ENCODE data around the gene ELP5. TPM values are rescaled to one million over a fixed set of nuclear protein-coding genes. Genes with fewer than 3 reads are reported as not detected.

ELP5 gene
- total RNA-seq, 2 donors from 2014 or later = 34.4 to 77.9 TPM

- no peaks in the 10 kb centered on the region for H3K9me3 ChIP-seq
- peak overlapping the region; percentile 87 to 96 for H3K9ac ChIP-seq (ENCODE audit: low read depth in 2 of 2, low read length in 2 of 2)
- no peaks in the 10 kb centered on the region for H3K36me3 ChIP-seq
- DNase-seq = peak; percentile 98
- peak overlapping the region; percentile 93 for H3K27ac ChIP-seq
- TF ChIP-seq CTCF (IDR thresholded peaks at IDR 0.05) = no peak
- no peaks in the 10 kb centered on the region for H3K4me1 ChIP-seq
- intact Hi-C loops (cut with DNase I) = loop anchor here (5.0 kb wide), 1 partner anchor 34 kb away; no protein-coding TSS in a partner anchor
- H3K27me3 ChIP-seq = no peaks in the 10 kb centered on the region
- peak overlapping the region; percentile 77 for H3K4me3 ChIP-seq
Measured at GRCh38 chr17:7262935-7263800, 11.2 kb downstream of the ELP5 start.

- no peaks in the 10 kb centered on the region for H3K27me3 ChIP-seq
- no peaks in the 10 kb centered on the region for H3K4me1 ChIP-seq
- H3K9me3 ChIP-seq = no peaks in the 10 kb centered on the region
- peak overlapping the region in 1 of 2 donors; percentile 96 for H3K9ac ChIP-seq (ENCODE audit: low read depth in 2 of 2, low read length in 2 of 2)
- peak; percentile 76 for DNase-seq
- no peak for TF ChIP-seq CTCF (IDR thresholded peaks at IDR 0.05)
- H3K27ac ChIP-seq = peak overlapping the region; percentile 93
- H3K4me3 ChIP-seq = peak overlapping the region; percentile 77
- no peaks in the 10 kb centered on the region for H3K36me3 ChIP-seq
- intact Hi-C loops (cut with DNase I) = loop anchor here (5.0 kb wide), 1 partner anchor 34 kb away; no protein-coding TSS in a partner anchor
Measured at GRCh38 chr17:7263801-7264078, 11.7 kb downstream of the ELP5 start.

- H3K9ac ChIP-seq (ENCODE audit: low read depth in 2 of 2, low read length in 2 of 2) = no peak overlapping the region
- intact Hi-C loops (cut with DNase I) = no loop called here
- no peaks in the 10 kb centered on the region for H3K4me1 ChIP-seq
Measured at GRCh38 chr17:7266784-7267183, 14.8 kb downstream of the ELP5 start.

GRCh38 chr17:7279448-7279847, 27.4 kb downstream of the ELP5 start:
- TF ChIP-seq CTCF (IDR thresholded peaks at IDR 0.05) = no peak
- Histone ChIP-seq H3K27ac (peak overlapping the region; percentile 76), H3K9ac (ENCODE audit: low read depth in 2 of 2, low read length in 2 of 2) (peak overlapping the region in 1 of 2 donors; percentile 89), H3K27me3 (peaks cover 8% of the 10 kb centered on the region), H3K4me3 (no peak overlapping the region), H3K4me1 (peaks cover 14% of the 10 kb centered on the region), H3K9me3 (no peaks in the 10 kb centered on the region), H3K36me3 (no peaks in the 10 kb centered on the region)
- intact Hi-C loops (cut with DNase I) = no loop called here
- DNase-seq = peak; percentile 71

More at GRCh38 chr17:7266784-7267183, 14.8 kb downstream of the ELP5 start:
- DNase-seq = no peak
- Histone ChIP-seq H3K27me3 (no peaks in the 10 kb centered on the region), H3K4me3 (no peak overlapping the region), H3K36me3 (no peaks in the 10 kb centered on the region), H3K9me3 (no peaks in the 10 kb centered on the region), H3K27ac (peak overlapping the region; percentile 8)
- TF ChIP-seq CTCF (IDR thresholded peaks at IDR 0.05) = no peak

GRCh38 chr17:7280519-7281073, 28.6 kb downstream of the ELP5 start:
- Histone ChIP-seq H3K4me1 (peaks cover 14% of the 10 kb centered on the region), H3K9me3 (no peaks in the 10 kb centered on the region), H3K9ac (ENCODE audit: low read depth in 2 of 2, low read length in 2 of 2) (peak overlapping the region; percentile 57 to 89), H3K4me3 (peak overlapping the region; percentile 39), H3K27me3 (peaks cover 8% of the 10 kb centered on the region), H3K27ac (peak overlapping the region; percentile 76), H3K36me3 (no peaks in the 10 kb centered on the region)
- peak; percentile 91 for DNase-seq
- peak; percentile 81 for TF ChIP-seq CTCF (IDR thresholded peaks at IDR 0.05)
- intact Hi-C loops (cut with DNase I) = no loop called here
